Liver (tissue), 9 donors: ENCODE results near the gene CELF2. TPM values are rescaled to one million over a fixed set of nuclear protein-coding genes. Genes with fewer than 3 reads are reported as not detected.

ENCODE experiments used
- DNase-seq: peaks from one replicate; pipeline ENCODE4 v3.0.0-alpha.2; 2017; ENCODE audit warnings: low spot score
- H3K27ac ChIP-seq, 2 donors: one replicate each; pipeline ENCODE4 v1.7.0; 2013; ENCODE audit warnings: inconsistent platforms in 2 of 2, low read length in 2 of 2, control low read depth in 1 of 2, low read depth in 1 of 2, mild to moderate bottlenecking in 1 of 2
- H3K27me3 ChIP-seq, 4 donors: one replicate each; pipeline versions ENCODE4 v1.6.1 to v1.7.0; 2013; ENCODE audit warnings: low read length in 3 of 4, inconsistent platforms in 1 of 4, mild to moderate bottlenecking in 1 of 4, moderate library complexity in 1 of 4; ENCODE audit not compliant: control insufficient read depth in 4 of 4, insufficient read depth in 4 of 4
- H3K36me3 ChIP-seq, 4 donors: one replicate each; pipeline versions ENCODE4 v1.6.1 to v1.7.0; 2013; ENCODE audit warnings: low read length in 3 of 4, mild to moderate bottlenecking in 3 of 4, low read depth in 1 of 4, moderate library complexity in 1 of 4; ENCODE audit not compliant: control insufficient read depth in 4 of 4, insufficient read depth in 3 of 4
- H3K4me1 ChIP-seq, 4 donors: one replicate each; pipeline versions ENCODE4 v1.6.1 to v1.7.0; 2013; ENCODE audit warnings: low read length in 3 of 4, mild to moderate bottlenecking in 3 of 4, moderate library complexity in 1 of 4; ENCODE audit not compliant: control insufficient read depth in 4 of 4, insufficient read depth in 4 of 4
- H3K4me3 ChIP-seq, 3 donors: one replicate each; pipeline versions ENCODE4 v1.6.1 to v1.7.0; 2013; ENCODE audit warnings: low read length in 3 of 3, control low read depth in 1 of 3, low read depth in 1 of 3, mild to moderate bottlenecking in 1 of 3
- H3K9ac ChIP-seq, 2 donors: one replicate each; pipeline ENCODE4 v1.7.0; 2013; ENCODE audit warnings: low read length in 2 of 2, mild to moderate bottlenecking in 2 of 2, moderate library complexity in 2 of 2, control low read depth in 1 of 2, low read depth in 1 of 2
- H3K9me3 ChIP-seq, 4 donors: one replicate each; pipeline versions ENCODE4 v1.6.1 to v1.7.0; 2013; ENCODE audit warnings: low read length in 3 of 4; ENCODE audit not compliant: control insufficient read depth in 4 of 4
- ATF3 ChIP-seq: IDR thresholded peaks from 2 replicates; pipeline ENCODE4 v1.6.1; 2016; ENCODE audit warnings: antibody characterized with exemption
- CTCF ChIP-seq: fragments of 150-350 bp; IDR thresholded peaks from 2 replicates; pipeline ENCODE4 v1.5.1; 2017; ENCODE audit warnings: improper control_type of control experiment, low read depth, low read length; ENCODE audit not compliant: missing input control
- EGR1 ChIP-seq, 2 donors: IDR thresholded peaks; 2 replicates each; pipeline ENCODE4 v1.6.1; 2016 to 2018; ENCODE audit warnings: antibody characterized with exemption in 2 of 2, low read depth in 2 of 2
- FOXA1 ChIP-seq: IDR thresholded peaks from 2 replicates; pipeline ENCODE4 v1.6.1; 2016; ENCODE audit warnings: antibody characterized with exemption
- FOXA2 ChIP-seq: IDR thresholded peaks from 2 replicates; pipeline ENCODE4 v1.6.1; 2016; ENCODE audit warnings: antibody characterized with exemption
- GABPA ChIP-seq, 2 donors: IDR thresholded peaks in 1 of 2; conservative IDR thresholded peaks in 1 of 2; 2 replicates each; pipeline ENCODE4 v1.6.1; 2016; ENCODE audit warnings: antibody characterized with exemption in 2 of 2, mild to moderate bottlenecking in 1 of 2, moderate library complexity in 1 of 2
- HNF4A ChIP-seq, 2 donors: conservative IDR thresholded peaks; 2 replicates each; pipeline ENCODE4 v1.6.1; 2016; ENCODE audit warnings: antibody characterized with exemption in 2 of 2, mild to moderate bottlenecking in 2 of 2
- HNF4G ChIP-seq: IDR thresholded peaks from 2 replicates; pipeline ENCODE4 v1.6.1; 2016; ENCODE audit warnings: antibody characterized with exemption
- JUND ChIP-seq, 2 donors: IDR thresholded peaks; 2 replicates each; pipeline ENCODE4 v1.6.1; 2016; ENCODE audit warnings: antibody characterized with exemption in 2 of 2
- MAX ChIP-seq: IDR thresholded peaks from 2 replicates; pipeline ENCODE4 v1.6.1; 2016; ENCODE audit warnings: antibody characterized with exemption
- NR2F2 ChIP-seq: IDR thresholded peaks from 2 replicates; pipeline ENCODE4 v1.6.1; 2016; ENCODE audit warnings: antibody characterized with exemption
- RAD21 ChIP-seq, 2 donors: IDR thresholded peaks; 2 replicates each; pipeline ENCODE4 v1.6.1; 2016; ENCODE audit warnings: antibody characterized with exemption in 2 of 2, mild to moderate bottlenecking in 2 of 2
- REST ChIP-seq: IDR thresholded peaks from 2 replicates; pipeline ENCODE4 v1.6.1; 2016; ENCODE audit warnings: antibody characterized with exemption, mild to moderate bottlenecking
- RXRA ChIP-seq, 2 donors: IDR thresholded peaks; 2 replicates each; pipeline ENCODE4 v1.6.1; 2017 to 2018; ENCODE audit warnings: antibody characterized with exemption in 2 of 2, mild to moderate bottlenecking in 1 of 2
- SP1 ChIP-seq: IDR thresholded peaks from 2 replicates; pipeline ENCODE4 v1.6.1; 2018; ENCODE audit warnings: antibody characterized with exemption, mild to moderate bottlenecking
- TAF1 ChIP-seq: conservative IDR thresholded peaks from 2 replicates; pipeline ENCODE4 v1.6.1; 2016; ENCODE audit warnings: antibody characterized with exemption, mild to moderate bottlenecking
- ZBTB33 ChIP-seq: IDR thresholded peaks from 2 replicates; pipeline ENCODE4 v1.6.1; 2016; ENCODE audit warnings: antibody characterized with exemption
- WGBS: extraction: QIAGEN DNeasy Blood & Tissue Kit; methylation state at CpG from one replicate; pipeline ENCODE4 v1.1.7; 2013; 5-methylcytosine and 5-hydroxymethylcytosine counted together
- polyA plus RNA-seq, 2 donors: library from polyadenylated mRNA; stranded (reverse) in 1 of 2; unstranded in 1 of 2; fragments of 200-250 nt in 1 of 2; fragments of >200 nt in 1 of 2; fragmentation: Nextera tagmentation in 1 of 2; extraction: Ambion mirVana in 1 of 2; gene quantifications; one replicate each; pipeline versions ENCODE4 v1.2.1 to v1.2.3, GENCODE V29; 2013 to 2015
- total RNA-seq, 2 donors: library from RNA; depleted of rRNA; stranded (reverse); fragments of >200 nt; gene quantifications; one replicate each; pipeline ENCODE4 v1.2.3, GENCODE V29; 2014
- donor health status: healthy.
- donor health status: healthy.
- donor health status: healthy.
- donor health status: healthy.
- donor health status: healthy.

Gene CELF2
- total and polyA plus RNA-seq, 4 donors: 1.4 to 8.5 (median 5.6) TPM

- TF ChIP-seq CTCF (no peak), HNF4A (conservative IDR thresholded peaks at IDR 0.05) (no peak), MAX (no peak), ATF3 (no peak), RXRA (IDR thresholded peaks at IDR 0.05) (no peak), SP1 (no peak), NR2F2 (no peak), FOXA1 (no peak), HNF4G (no peak), RAD21 (IDR thresholded peaks at IDR 0.05) (no peak)
These were observed 180.2 kb downstream of the CELF2 start (continued) for GRCh38 chr10:11197878-11198277.

- Histone ChIP-seq H3K9me3 (peaks cover 0 to 3% (median 0%) of the 10 kb centered on the region in 4 donors), H3K27me3 (peaks cover 0 to 4% (median 0%) of the 10 kb centered on the region in 4 donors), H3K9ac (no peak overlapping the region), H3K27ac (no peak overlapping the region), H3K36me3 (no peaks in the 10 kb centered on the region), H3K4me3 (no peak overlapping the region), H3K4me1 (no peaks in the 10 kb centered on the region)
- 67% methylated on average over 5 of the region's 5 CpGs for WGBS
- TF ChIP-seq RXRA (IDR thresholded peaks at IDR 0.05) (no peak), ATF3 (no peak), GABPA (IDR thresholded peaks at IDR 0.05 in 1 of 2, conservative IDR thresholded peaks at IDR 0.05 in 1 of 2) (no peak), CTCF (no peak), FOXA1 (no peak), SP1 (no peak), TAF1 (no peak), REST (no peak), ZBTB33 (no peak), HNF4A (conservative IDR thresholded peaks at IDR 0.05) (no peak), MAX (no peak), NR2F2 (no peak), JUND (IDR thresholded peaks at IDR 0.05) (no peak), FOXA2 (no peak), HNF4G (no peak), RAD21 (IDR thresholded peaks at IDR 0.05) (no peak), EGR1 (IDR thresholded peaks at IDR 0.05; ENCODE audit: low read depth in 2 of 2) (no peak)
- DNase-seq: no peak
These were observed 184.2 kb downstream of the CELF2 start for GRCh38 chr10:11201911-11202310.
